DOHH2 (cell line): ENCODE measurements around the gene CERCAM.

Experiments used
- H3F3A ChIP-seq: fragments of 200-600 bp; sonication (generic), shearing (Covaris generic); 2 replicates; pipeline ENCODE4 v1.6.0; 2016; ENCODE audit warnings: antibody characterized with exemption, mild to moderate bottlenecking; ENCODE audit not compliant: control insufficient read depth, insufficient read depth
- H3K27ac ChIP-seq: fragments of 200-600 bp; sonication (generic); 2 replicates; pipeline ENCODE4 v1.5.1; 2014; ENCODE audit warnings: low read depth, mild to moderate bottlenecking, low read length, moderate library complexity
- H3K27me3 ChIP-seq: fragments of 200-600 bp; sonication (generic); 2 replicates; pipeline ENCODE4 v1.6.1; 2014; ENCODE audit warnings: mild to moderate bottlenecking, low read length, mixed read lengths; ENCODE audit not compliant: control insufficient read depth
- H3K36me3 ChIP-seq: fragments of 200-600 bp; sonication (generic); 2 replicates; pipeline ENCODE4 v1.6.1; 2014; ENCODE audit warnings: mild to moderate bottlenecking, low read length, moderate library complexity, mixed read lengths; ENCODE audit not compliant: control insufficient read depth
- H3K4me1 ChIP-seq: fragments of 200-600 bp; sonication (generic); 2 replicates; pipeline ENCODE4 v1.6.1; 2014; ENCODE audit warnings: mild to moderate bottlenecking, low read length, mixed read lengths; ENCODE audit not compliant: control insufficient read depth
- H3K4me2 ChIP-seq: fragments of 200-600 bp; sonication (generic); 2 replicates; pipeline ENCODE4 v1.6.0; 2014; ENCODE audit warnings: mild to moderate bottlenecking, low read length, moderate library complexity
- H3K4me3 ChIP-seq: fragments of 200-600 bp; sonication (generic); 2 replicates; pipeline ENCODE4 v1.5.1; 2014; ENCODE audit warnings: mild to moderate bottlenecking, low read length, mixed read lengths
- H3K79me2 ChIP-seq: fragments of 200-600 bp; sonication (generic); 2 replicates; pipeline ENCODE4 v1.6.1; 2014; ENCODE audit warnings: mild to moderate bottlenecking, low read length, mixed read lengths; ENCODE audit not compliant: control insufficient read depth
- H3K9me2 ChIP-seq: fragments of 200-600 bp; sonication (generic); replicated peaks from 2 replicates; pipeline ENCODE4 v1.6.1; 2014; ENCODE audit warnings: mild to moderate bottlenecking, low read length, mixed read lengths; ENCODE audit not compliant: control insufficient read depth
- H3K9me3 ChIP-seq: fragments of 200-600 bp; sonication (generic); 2 replicates; pipeline ENCODE4 v1.6.1; 2014; ENCODE audit warnings: antibody characterized with exemption, low read length, mixed read lengths; ENCODE audit not compliant: control insufficient read depth, insufficient read depth
- H4K20me1 ChIP-seq: fragments of 200-600 bp; sonication (generic); 2 replicates; pipeline ENCODE4 v1.6.0; 2014; ENCODE audit warnings: low read depth, mild to moderate bottlenecking, antibody characterized with exemption, low read length, moderate library complexity; ENCODE audit not compliant: control insufficient read depth, insufficient read depth
- CTCF ChIP-seq: fragments of 200-600 bp; sonication (generic); IDR thresholded peaks from one replicate; pipeline ENCODE4 v1.5.1; 2014; ENCODE audit warnings: antibody characterized with exemption, mild to moderate bottlenecking, low read depth, low read length; ENCODE audit not compliant: poor library complexity, severe bottlenecking
- EZH2phosphoT487 ChIP-seq: fragments of 200-600 bp; sonication (generic); IDR thresholded peaks from 2 replicates; pipeline ENCODE4 v1.6.1; 2017; ENCODE audit warnings: borderline replicate concordance, mild to moderate bottlenecking, antibody characterized with exemption, low read length, moderate library complexity, mixed read lengths

Gene CERCAM

GRCh38 chr9:128482186-128482585 is 61.5 kb downstream of the CERCAM start:
- Histone ChIP-seq H3K9me3 (no peaks in the 10 kb centered on the region), H3F3A (no peaks in the 10 kb centered on the region), H3K4me1 (no peaks in the 10 kb centered on the region), H3K79me2 (no peaks in the 10 kb centered on the region), H3K9me2 (no peaks in the 10 kb centered on the region), H3K36me3 (peaks cover 72% of the 10 kb centered on the region), H3K4me3 (no peak overlapping the region), H4K20me1 (no peaks in the 10 kb centered on the region), H3K4me2 (no peak overlapping the region), H3K27me3 (no peaks in the 10 kb centered on the region), H3K27ac (no peak overlapping the region)
- TF ChIP-seq EZH2phosphoT487 (no peak), CTCF (no peak)

DNA sequence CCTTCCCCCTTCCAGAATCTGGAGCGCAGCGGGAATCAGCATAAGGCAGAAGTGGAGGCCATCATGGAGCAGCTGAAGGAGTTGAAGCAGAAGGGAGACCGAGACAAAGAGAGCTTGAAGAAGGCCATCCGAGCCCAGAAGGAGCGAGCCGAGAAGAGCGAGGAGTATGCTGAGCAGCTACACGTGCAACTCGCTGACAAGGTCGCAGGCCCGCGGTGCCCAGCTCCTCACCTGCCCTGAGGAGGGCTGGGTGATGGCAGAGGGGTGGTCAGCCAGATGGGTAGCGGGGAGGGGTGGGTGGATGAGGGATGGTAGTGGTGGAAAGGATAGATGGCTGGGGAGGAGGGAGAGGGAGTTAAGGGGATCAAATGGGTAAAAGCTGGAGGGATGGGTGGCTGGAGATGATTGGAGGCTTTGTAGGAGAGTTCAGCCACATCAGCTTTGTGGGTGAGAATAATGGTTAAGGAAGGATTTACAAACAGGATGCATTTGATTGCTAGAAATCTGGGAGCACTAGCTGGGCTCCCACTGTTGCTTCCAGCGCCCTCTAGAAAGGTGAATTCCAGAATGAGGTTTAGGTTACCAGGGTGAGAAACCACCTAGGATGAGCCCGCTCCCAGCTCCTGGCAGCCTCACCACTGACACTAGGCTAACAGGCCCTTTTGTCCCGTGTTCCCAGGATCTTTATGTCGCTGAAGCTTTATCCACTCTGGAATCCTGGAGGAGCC is 64.2 kb downstream of the CERCAM start:
- Histone ChIP-seq H3K9me3 (no peaks in the 10 kb centered on the region), H3K36me3 (peaks cover 74% of the 10 kb centered on the region), H3K27ac (no peak overlapping the region), H3K79me2 (no peaks in the 10 kb centered on the region), H3K27me3 (no peaks in the 10 kb centered on the region), H4K20me1 (no peaks in the 10 kb centered on the region), H3K4me2 (no peak overlapping the region), H3K9me2 (no peaks in the 10 kb centered on the region), H3F3A (no peaks in the 10 kb centered on the region), H3K4me1 (no peaks in the 10 kb centered on the region), H3K4me3 (no peak overlapping the region)
- TF ChIP-seq EZH2phosphoT487 (no peak), CTCF (no peak)

- H3F3A ChIP-seq, result no peaks in the 10 kb centered on the region
- no peaks in the 10 kb centered on the region for H3K9me3 ChIP-seq
- H3K4me3 ChIP-seq, result no peak overlapping the region
- no peaks in the 10 kb centered on the region for H3K79me2 ChIP-seq
- H4K20me1 ChIP-seq, result no peaks in the 10 kb centered on the region
- H3K27me3 ChIP-seq, result no peaks in the 10 kb centered on the region
- H3K4me1 ChIP-seq, result no peaks in the 10 kb centered on the region
- no peaks in the 10 kb centered on the region for H3K9me2 ChIP-seq
- no peak overlapping the region for H3K4me2 ChIP-seq
- peaks cover 74% of the 10 kb centered on the region for H3K36me3 ChIP-seq
- TF ChIP-seq EZH2phosphoT487 (no peak), CTCF (no peak)
- no peak overlapping the region for H3K27ac ChIP-seq
These were observed 64.8 kb downstream of the CERCAM start for GRCh38 chr9:128485414-128485855.
